Brain microvascular endothelial cell (primary cell): Measurements from ENCODE around the gene SPATA32.
A peak's percentile ranks its signal among the peaks of the same experiment; 100 is the strongest.

Source experiments
- DNase-seq: peaks from one replicate; pipeline ENCODE4 v3.0.0-alpha.2; 2020
- H3K27ac ChIP-seq: fragments of 250-450 bp; sonication (Bioruptor Pico); 2 replicates; pipeline ENCODE4 v1.5.1; 2020; ENCODE audit warnings: mild to moderate bottlenecking, moderate library complexity
- H3K27me3 ChIP-seq: fragments of 250-450 bp; sonication (Bioruptor Pico); replicated peaks from 2 replicates; pipeline ENCODE4 v1.5.1; 2020; ENCODE audit warnings: mild to moderate bottlenecking
- H3K36me3 ChIP-seq: fragments of 250-450 bp; sonication (Bioruptor Pico); replicated peaks from 2 replicates; pipeline ENCODE4 v1.5.1; 2020; ENCODE audit warnings: mild to moderate bottlenecking
- H3K4me3 ChIP-seq: 2 replicates; pipeline ENCODE4 v1.5.1; 2011; ENCODE audit warnings: low read depth, mild to moderate bottlenecking, control low read depth, low read length, moderate library complexity
- in situ Hi-C: cut with HindIII; loops from 2 replicates; pipeline ENCODE4 v1.10.0; 2017; ENCODE audit warnings: low sequenced_read_pairs, low pct_ligation_motif_present
- TF ChIP-seq, protein P1 (sequence below): IDR thresholded peaks from 2 replicates; pipeline ENCODE4 v1.5.1; 2011; ENCODE audit warnings: low read depth, mild to moderate bottlenecking, moderate library complexity, low read length, control low read depth, inconsistent platforms; ENCODE audit errors: missing control alignments

Gene SPATA32

DNA sequence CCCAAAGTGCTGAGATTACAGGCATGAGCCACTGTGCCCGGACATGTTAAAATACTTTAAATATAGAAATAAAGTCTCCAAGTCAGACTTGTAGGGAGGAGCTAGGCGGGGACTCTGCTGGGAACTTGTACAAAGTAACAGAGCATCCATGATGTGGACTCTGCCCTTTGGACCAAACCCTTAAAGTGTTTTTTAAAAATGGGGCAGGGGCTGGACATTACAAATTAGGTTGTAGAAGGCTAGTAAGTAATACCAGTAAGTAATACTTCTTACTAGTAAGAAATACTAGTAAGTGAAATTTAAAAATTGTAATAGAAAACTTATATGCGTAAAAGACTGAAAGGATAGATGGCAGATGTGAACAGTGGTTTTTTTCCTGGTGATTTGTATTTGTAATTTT, 9.7 kb upstream of the SPATA32 start:
- peaks cover 73% of the 10 kb centered on the region for H3K36me3 ChIP-seq
- in situ Hi-C loops: no loop called here
- TF ChIP-seq, protein P1, sequence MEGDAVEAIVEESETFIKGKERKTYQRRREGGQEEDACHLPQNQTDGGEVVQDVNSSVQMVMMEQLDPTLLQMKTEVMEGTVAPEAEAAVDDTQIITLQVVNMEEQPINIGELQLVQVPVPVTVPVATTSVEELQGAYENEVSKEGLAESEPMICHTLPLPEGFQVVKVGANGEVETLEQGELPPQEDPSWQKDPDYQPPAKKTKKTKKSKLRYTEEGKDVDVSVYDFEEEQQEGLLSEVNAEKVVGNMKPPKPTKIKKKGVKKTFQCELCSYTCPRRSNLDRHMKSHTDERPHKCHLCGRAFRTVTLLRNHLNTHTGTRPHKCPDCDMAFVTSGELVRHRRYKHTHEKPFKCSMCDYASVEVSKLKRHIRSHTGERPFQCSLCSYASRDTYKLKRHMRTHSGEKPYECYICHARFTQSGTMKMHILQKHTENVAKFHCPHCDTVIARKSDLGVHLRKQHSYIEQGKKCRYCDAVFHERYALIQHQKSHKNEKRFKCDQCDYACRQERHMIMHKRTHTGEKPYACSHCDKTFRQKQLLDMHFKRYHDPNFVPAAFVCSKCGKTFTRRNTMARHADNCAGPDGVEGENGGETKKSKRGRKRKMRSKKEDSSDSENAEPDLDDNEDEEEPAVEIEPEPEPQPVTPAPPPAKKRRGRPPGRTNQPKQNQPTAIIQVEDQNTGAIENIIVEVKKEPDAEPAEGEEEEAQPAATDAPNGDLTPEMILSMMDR: no peak
- no peaks in the 10 kb centered on the region for H3K27me3 ChIP-seq
- H3K27ac ChIP-seq: no peak overlapping the region
- no peak for DNase-seq
- no peak overlapping the region for H3K4me3 ChIP-seq

DNA sequence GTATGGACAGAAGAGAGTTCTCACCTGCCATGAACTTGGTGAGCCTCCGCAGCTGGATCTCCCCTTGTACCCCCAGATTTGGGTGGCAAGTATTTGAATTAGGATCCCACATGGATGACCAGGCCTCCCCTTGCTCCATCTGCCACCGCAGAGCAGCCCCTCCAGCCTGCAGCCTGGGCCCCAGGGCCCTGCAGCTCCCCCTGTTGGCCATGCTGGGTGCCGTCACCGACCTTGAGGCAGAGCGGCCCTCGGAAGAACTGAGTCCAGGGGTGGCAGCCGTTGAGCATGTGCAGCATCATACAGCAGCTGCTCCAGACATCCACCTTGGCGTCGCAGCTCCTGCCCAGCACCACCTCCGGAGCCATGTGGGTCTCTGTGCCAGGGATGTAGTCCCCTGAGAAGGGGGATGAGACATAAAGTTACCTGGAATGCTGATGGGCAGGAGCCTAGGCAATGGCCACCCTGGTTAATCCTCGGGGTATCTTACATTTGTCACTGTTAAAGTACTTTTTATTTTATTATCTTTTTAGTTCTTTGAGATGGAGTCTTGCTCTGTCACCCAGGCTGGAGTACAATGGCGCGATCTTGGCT, 9.0 kb upstream of the SPATA32 start:
- DNase-seq: no peak
- H3K4me3 ChIP-seq: no peak overlapping the region
- H3K27ac ChIP-seq: no peak overlapping the region
- in situ Hi-C loops: no loop called here
- no peaks in the 10 kb centered on the region for H3K27me3 ChIP-seq
- TF ChIP-seq, protein P1: peak; percentile 78
- H3K36me3 ChIP-seq: peaks cover 79% of the 10 kb centered on the region

DNA sequence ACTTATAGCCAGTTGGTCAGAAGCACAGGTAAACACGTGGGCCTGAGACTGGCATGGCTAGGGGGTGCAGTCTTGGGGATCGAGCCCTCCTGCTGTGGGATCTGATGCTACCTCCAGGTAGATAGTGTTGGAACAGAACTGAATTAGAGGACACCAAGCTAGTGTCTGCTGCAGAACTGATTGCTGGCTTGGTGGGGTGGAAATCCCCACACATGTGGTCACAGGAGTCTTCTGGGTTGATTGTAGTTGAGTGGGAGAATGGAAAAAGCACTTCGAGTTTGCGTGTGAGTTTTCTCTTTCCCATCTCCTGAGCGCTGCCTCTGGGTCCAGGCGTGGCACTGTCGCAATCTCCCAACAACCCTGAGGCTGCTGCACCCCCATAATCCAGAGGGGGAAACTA, 8.0 kb upstream of the SPATA32 start:
- Histone ChIP-seq H3K27me3 (no peaks in the 10 kb centered on the region), H3K36me3 (peaks cover 87% of the 10 kb centered on the region), H3K27ac (no peak overlapping the region), H3K4me3 (no peak overlapping the region)
- TF ChIP-seq, protein P1: no peak
- in situ Hi-C loops: no loop called here
- DNase-seq: no peak

DNA sequence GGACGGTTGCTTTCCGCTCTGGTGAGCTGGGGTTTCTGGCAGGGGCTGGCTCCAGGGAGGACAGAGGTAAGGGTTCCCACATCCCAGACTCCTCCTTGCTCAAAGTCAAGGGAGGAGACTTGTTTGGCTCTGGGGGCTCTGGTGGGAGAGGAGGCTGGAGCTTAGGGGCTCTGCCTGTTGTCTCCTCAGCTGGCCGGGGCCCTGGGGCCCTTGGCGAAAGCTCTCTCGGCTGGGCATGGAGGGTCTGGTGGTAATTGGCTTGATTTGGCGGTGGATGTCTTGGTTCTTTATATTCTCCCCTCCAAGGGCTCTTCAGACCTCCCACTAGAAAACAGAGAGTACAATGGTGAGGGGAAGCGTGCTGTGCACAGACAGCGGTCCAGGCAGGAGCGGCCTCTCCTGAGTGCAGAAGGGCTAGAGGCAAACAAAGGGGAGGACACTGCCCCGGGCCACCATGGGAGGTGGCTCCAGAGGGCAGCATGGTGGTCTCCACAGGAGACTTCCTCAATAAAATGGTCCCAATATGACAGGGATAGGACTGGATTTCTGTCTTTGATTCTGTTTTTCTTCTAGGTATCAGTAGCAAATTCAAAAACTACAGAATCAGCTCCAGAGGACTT, 5.7 kb upstream of the SPATA32 start:
- in situ Hi-C loops: no loop called here
- Histone ChIP-seq H3K36me3 (peaks cover 87% of the 10 kb centered on the region), H3K4me3 (no peak overlapping the region), H3K27ac (no peak overlapping the region), H3K27me3 (no peaks in the 10 kb centered on the region)
- DNase-seq: no peak
- TF ChIP-seq, protein P1: no peak

DNA sequence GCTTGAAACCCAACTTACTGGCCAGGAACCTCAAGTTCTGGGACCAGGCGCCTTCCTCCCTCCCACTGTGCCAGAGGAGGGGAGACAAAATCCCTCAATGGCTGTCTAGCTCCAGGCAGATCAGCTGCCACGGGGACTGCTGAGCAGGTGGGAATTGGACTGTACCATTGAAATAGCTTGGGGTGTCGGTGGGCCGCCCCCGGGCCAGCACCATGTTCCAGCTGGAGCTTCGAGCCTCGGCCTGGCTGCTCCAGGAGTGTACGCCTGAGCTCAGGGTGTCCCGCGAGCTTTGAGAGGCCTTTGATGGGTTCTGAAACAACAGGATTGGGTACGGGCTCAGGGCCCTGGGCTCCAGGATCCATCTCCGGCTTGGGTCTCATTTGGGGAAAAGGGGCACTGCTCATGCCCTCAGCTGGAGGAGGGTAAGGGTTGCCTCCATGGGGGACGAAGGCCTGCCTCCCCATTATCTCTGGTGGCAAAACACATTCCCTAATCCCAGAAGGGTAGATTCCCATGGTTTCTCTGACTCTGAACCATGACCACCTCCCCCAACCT, 4.6 kb upstream of the SPATA32 start:
- Histone ChIP-seq H3K4me3 (no peak overlapping the region), H3K36me3 (peaks cover 83% of the 10 kb centered on the region), H3K27me3 (no peaks in the 10 kb centered on the region), H3K27ac (no peak overlapping the region)
- in situ Hi-C loops: no loop called here
- TF ChIP-seq, protein P1: no peak
- no peak for DNase-seq
